Loucy (cell line): ENCODE data around the gene PSME4.

Experiments
- EZH2phosphoT487 ChIP-seq: fragments of 200-600 bp; IDR thresholded peaks from 2 replicates; pipeline ENCODE4 v1.6.1; 2018; ENCODE audit warnings: antibody characterized with exemption, mild to moderate bottlenecking, moderate library complexity, borderline replicate concordance
- TF ChIP-seq, protein P1 (sequence below): fragments of 200-600 bp; sonication (generic); conservative IDR thresholded peaks from 2 replicates; pipeline ENCODE4 v1.5.1; 2014; ENCODE audit warnings: mild to moderate bottlenecking, antibody characterized with exemption, low read length

DNA sequence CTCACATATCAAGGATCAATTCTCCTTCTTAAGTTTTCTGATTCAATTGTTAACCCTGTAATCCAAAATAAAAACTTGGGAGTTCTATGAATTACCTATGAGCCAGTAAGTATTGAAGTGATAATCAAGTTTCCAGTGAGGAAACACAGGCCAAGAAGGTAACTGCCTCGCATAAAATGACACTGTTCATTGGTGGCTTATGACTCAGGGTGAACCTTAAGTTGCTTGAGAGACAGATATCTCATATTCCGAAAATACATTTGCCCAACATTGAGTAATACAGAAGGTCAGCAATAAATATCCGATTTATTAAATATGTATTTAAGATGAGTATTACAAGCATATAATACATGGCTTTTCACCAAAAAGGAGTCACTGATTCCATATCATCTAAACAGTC, 31.9 kb downstream of the PSME4 start:
- TF ChIP-seq, protein P1, sequence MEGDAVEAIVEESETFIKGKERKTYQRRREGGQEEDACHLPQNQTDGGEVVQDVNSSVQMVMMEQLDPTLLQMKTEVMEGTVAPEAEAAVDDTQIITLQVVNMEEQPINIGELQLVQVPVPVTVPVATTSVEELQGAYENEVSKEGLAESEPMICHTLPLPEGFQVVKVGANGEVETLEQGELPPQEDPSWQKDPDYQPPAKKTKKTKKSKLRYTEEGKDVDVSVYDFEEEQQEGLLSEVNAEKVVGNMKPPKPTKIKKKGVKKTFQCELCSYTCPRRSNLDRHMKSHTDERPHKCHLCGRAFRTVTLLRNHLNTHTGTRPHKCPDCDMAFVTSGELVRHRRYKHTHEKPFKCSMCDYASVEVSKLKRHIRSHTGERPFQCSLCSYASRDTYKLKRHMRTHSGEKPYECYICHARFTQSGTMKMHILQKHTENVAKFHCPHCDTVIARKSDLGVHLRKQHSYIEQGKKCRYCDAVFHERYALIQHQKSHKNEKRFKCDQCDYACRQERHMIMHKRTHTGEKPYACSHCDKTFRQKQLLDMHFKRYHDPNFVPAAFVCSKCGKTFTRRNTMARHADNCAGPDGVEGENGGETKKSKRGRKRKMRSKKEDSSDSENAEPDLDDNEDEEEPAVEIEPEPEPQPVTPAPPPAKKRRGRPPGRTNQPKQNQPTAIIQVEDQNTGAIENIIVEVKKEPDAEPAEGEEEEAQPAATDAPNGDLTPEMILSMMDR = no peak
- no peak for TF ChIP-seq EZH2phosphoT487
